A549 (cell line): ENCODE results near the gene NUMB. TPM values are rescaled to one million over a fixed set of nuclear protein-coding genes. Genes with fewer than 3 reads are reported as not detected.

Source experiments
- ATAC-seq, 2 experiments: fragments of 200-7000 bp in 1 of 2; fragments of >200 bp in 1 of 2; cut with Nextera tagmentation in 1 of 2; cut with Tn5 transposase in 1 of 2; 3 replicates each; pipeline versions ENCODE4 v1.8.0 to v1.9.1; 2018 to 2020; ENCODE audit warnings: mild to moderate bottlenecking in 1 of 2, moderate library complexity in 1 of 2
- CTCF ChIA-PET: fragments of 300-600 bp; sonication (Branson Sonifier 250); formaldehyde crosslinking; extraction: SDS; loops from one replicate; lab custom pipeline; 2021; ENCODE audit warnings: antibody characterized with exemption, inconsistent platforms; lab: Yijun Ruan, JAX
- POLR2A ChIA-PET: fragments of 350-600 bp; formaldehyde crosslinking; extraction: SDS; loops from one replicate; lab custom pipeline; 2021; ENCODE audit warnings: antibody characterized with exemption, inconsistent platforms; lab: Yijun Ruan, JAX
- DNase-seq, 2 experiments: peaks; one replicate each; pipeline versions ENCODE4 v3.0.0 to v3.0.0-alpha.2; 2011 to 2016; ENCODE audit warnings: low read depth in 1 of 2, low spot score in 1 of 2
- FAIRE-seq: peaks from 2 replicates; lab custom pipeline; 2011; peaks lifted over from hg19 to GRCh38; lab: Jason Lieb, UNC
- H3K27ac ChIP-seq, 2 experiments: fragments of >200 bp; sonication (Bioruptor Twin); formaldehyde crosslinking; 3 replicates each; pipeline ENCODE4 v1.5.1; 2016 to 2017
- H3K4me1 ChIP-seq: fragments of >200 bp; sonication (Bioruptor Twin); formaldehyde crosslinking; 3 replicates; pipeline ENCODE4 v1.6.1; 2016
- H3K4me2 ChIP-seq: fragments of >200 bp; sonication (Bioruptor Twin); formaldehyde crosslinking; 3 replicates; pipeline ENCODE4 v1.6.1; 2016
- H3K4me3 ChIP-seq: fragments of >200 bp; sonication (Bioruptor Twin); formaldehyde crosslinking; 3 replicates; pipeline ENCODE4 v1.5.1; 2016
- H3K9me3 ChIP-seq: fragments of >200 bp; sonication (Bioruptor Twin); formaldehyde crosslinking; 3 replicates; pipeline ENCODE4 v1.6.1; 2016
- CBX2 ChIP-seq: fragments of 200-600 bp; sonication (generic); IDR thresholded peaks from 2 replicates; pipeline ENCODE4 v1.6.1; 2016; ENCODE audit warnings: low read depth, mild to moderate bottlenecking, borderline replicate concordance
- CEBPB ChIP-seq, 2 experiments: fragments of >200 bp in 1 of 2; sonication (Bioruptor Twin) in 1 of 2; formaldehyde crosslinking in 1 of 2; IDR thresholded peaks; 2 replicates each; pipeline ENCODE4 v1.6.1; 2012 to 2016
- CHD2 ChIP-seq: fragments of 150-350 bp; IDR thresholded peaks from 2 replicates; pipeline ENCODE4 v1.6.1; 2014; ENCODE audit warnings: low read length; ENCODE audit not compliant: partially characterized antibody
- EHF ChIP-seq: fragments of 250-450 bp; sonication (Bioruptor Pico); IDR thresholded peaks from 2 replicates; pipeline ENCODE4 v1.5.0; 2020; ENCODE audit warnings: mild to moderate bottlenecking
- EHMT2 ChIP-seq: fragments of 200-600 bp; sonication (generic); IDR thresholded peaks from 2 replicates; pipeline ENCODE4 v1.6.1; 2016; ENCODE audit warnings: antibody characterized with exemption, low read depth, mild to moderate bottlenecking, moderate library complexity
- FOSB ChIP-seq: fragments of 250-450 bp; sonication (Bioruptor Pico); IDR thresholded peaks from 2 replicates; pipeline ENCODE4 v1.5.0; 2020; ENCODE audit warnings: mild to moderate bottlenecking, moderate library complexity
- HDAC2 ChIP-seq: fragments of 200-600 bp; sonication (generic); IDR thresholded peaks from 2 replicates; pipeline ENCODE4 v1.6.1; 2016
- HEYL ChIP-seq: fragments of 250-450 bp; sonication (Bioruptor Pico); IDR thresholded peaks from 2 replicates; pipeline ENCODE4 v1.8.0; 2021; ENCODE audit warnings: mild to moderate bottlenecking, moderate library complexity
- HOXA7 ChIP-seq: fragments of 250-450 bp; sonication (Bioruptor Pico); IDR thresholded peaks from 2 replicates; pipeline ENCODE4 v1.5.0; 2020; ENCODE audit warnings: mild to moderate bottlenecking, moderate library complexity
- HOXB5 ChIP-seq: fragments of 250-450 bp; sonication (Bioruptor Pico); IDR thresholded peaks from 2 replicates; pipeline ENCODE4 v1.5.0; 2020; ENCODE audit warnings: mild to moderate bottlenecking, moderate library complexity
- JUN ChIP-seq, 2 experiments: fragments of >200 bp; sonication (Bioruptor Twin); formaldehyde crosslinking; IDR thresholded peaks; 2 replicates in 1 of 2; 3 replicates in 1 of 2; pipeline ENCODE4 v1.6.1; 2016 to 2017
- KDM1A ChIP-seq: fragments of 200-600 bp; sonication (generic); IDR thresholded peaks from 2 replicates; pipeline ENCODE4 v1.6.1; 2016; ENCODE audit warnings: low read depth, mild to moderate bottlenecking
- MAFK ChIP-seq: fragments of 450-650 bp; IDR thresholded peaks from 2 replicates; pipeline ENCODE4 v1.6.1; 2014; ENCODE audit not compliant: partially characterized antibody
- MAX ChIP-seq: IDR thresholded peaks from 2 replicates; pipeline ENCODE4 v1.6.1; 2012
- MAZ ChIP-seq: fragments of 150-350 bp; IDR thresholded peaks from 2 replicates; pipeline ENCODE4 v1.6.1; 2014; ENCODE audit warnings: antibody characterized with exemption, low read depth, low read length, borderline replicate concordance
- NFE2L2 ChIP-seq: fragments of 150-350 bp; conservative IDR thresholded peaks from 2 replicates; pipeline ENCODE4 v1.6.1; 2014; ENCODE audit warnings: low read length
- PHF8 ChIP-seq: fragments of 200-600 bp; sonication (generic); IDR thresholded peaks from 2 replicates; pipeline ENCODE4 v1.6.1; 2016; ENCODE audit warnings: low read depth, mild to moderate bottlenecking, antibody characterized with exemption, moderate library complexity, borderline replicate concordance
- RNF2 ChIP-seq: fragments of 200-600 bp; sonication (generic); IDR thresholded peaks from 2 replicates; pipeline ENCODE4 v1.6.1; 2016; ENCODE audit warnings: low read depth, mild to moderate bottlenecking, antibody characterized with exemption, moderate library complexity, borderline replicate concordance
- USF2 ChIP-seq: fragments of 450-650 bp; IDR thresholded peaks from 2 replicates; pipeline ENCODE4 v1.6.1; 2014; ENCODE audit warnings: antibody characterized with exemption
- ZFP36 ChIP-seq: fragments of 450-650 bp; IDR thresholded peaks from 2 replicates; pipeline ENCODE4 v1.6.1; 2014; ENCODE audit warnings: borderline replicate concordance; ENCODE audit not compliant: partially characterized antibody
- WGBS: methylation state at CpG from one replicate; pipeline ENCODE4 v1.1.6; 2017; ENCODE audit errors: missing lambda C conversion rate; 5-methylcytosine and 5-hydroxymethylcytosine counted together
- polyA plus RNA-seq, 4 experiments: library from polyadenylated mRNA; depleted of rRNA in 3 of 4; stranded (reverse); fragments of >200 nt; fragmentation: RNase III in 1 of 4; extraction: RNeasy Plus Mini Kit Qiagen cat#74134 plus additional on column Dnase treatment in 1 of 4; gene quantifications; 2 replicates in 3 of 4; 3 replicates in 1 of 4; pipeline ENCODE4 v1.2.3, GENCODE V29; 2011 to 2017
- TF ChIP-seq, protein P1 (sequence below): fragments of 200-600 bp; sonication (generic); IDR thresholded peaks from 2 replicates; pipeline ENCODE4 v1.6.1; 2016; ENCODE audit warnings: antibody characterized with exemption, mild to moderate bottlenecking, moderate library complexity
- TF ChIP-seq, protein P2 (sequence below): fragments of 250-450 bp; sonication (Bioruptor Pico); IDR thresholded peaks from 2 replicates; pipeline ENCODE4 v1.5.0; 2021; ENCODE audit warnings: mild to moderate bottlenecking, moderate library complexity, borderline replicate concordance

The NUMB gene
- polyA plus RNA-seq, 2 of the 4 experiments (the other 2 are of a cell fraction): 40.8 to 151 TPM

- FAIRE-seq (no peak), ATAC-seq (no peak), DNase-seq (no peak)
- CTCF ChIA-PET: interaction anchor here (0.8 to 5.3 kb wide), 2 partner anchors 11 to 294 kb away, joined by 3 to 26 read pairs; no protein-coding TSS in a partner anchor
- TF ChIP-seq PHF8 (no peak), CBX2 (no peak), HDAC2 (no peak), EHF (CRISPR knock-in tag) (no peak), MAX (no peak), CEBPB (IDR thresholded peaks at IDR 0.05) (no peak), RNF2 (no peak), HOXB5 (CRISPR knock-in tag) (no peak), HEYL (CRISPR knock-in tag) (no peak)
- Histone ChIP-seq H3K4me3 (no peak overlapping the region), H3K27ac (no peak overlapping the region), H3K9me3 (no peaks in the 10 kb centered on the region), H3K4me1 (peaks cover 9% of the 10 kb centered on the region), H3K4me2 (no peak overlapping the region)
- POLR2A ChIA-PET: no interaction called here
- WGBS: 73% methylated on average over 3 of the region's 3 CpGs
Measured at GRCh38 chr14:73243341-73243740, 215.0 kb downstream of the NUMB start.

DNA sequence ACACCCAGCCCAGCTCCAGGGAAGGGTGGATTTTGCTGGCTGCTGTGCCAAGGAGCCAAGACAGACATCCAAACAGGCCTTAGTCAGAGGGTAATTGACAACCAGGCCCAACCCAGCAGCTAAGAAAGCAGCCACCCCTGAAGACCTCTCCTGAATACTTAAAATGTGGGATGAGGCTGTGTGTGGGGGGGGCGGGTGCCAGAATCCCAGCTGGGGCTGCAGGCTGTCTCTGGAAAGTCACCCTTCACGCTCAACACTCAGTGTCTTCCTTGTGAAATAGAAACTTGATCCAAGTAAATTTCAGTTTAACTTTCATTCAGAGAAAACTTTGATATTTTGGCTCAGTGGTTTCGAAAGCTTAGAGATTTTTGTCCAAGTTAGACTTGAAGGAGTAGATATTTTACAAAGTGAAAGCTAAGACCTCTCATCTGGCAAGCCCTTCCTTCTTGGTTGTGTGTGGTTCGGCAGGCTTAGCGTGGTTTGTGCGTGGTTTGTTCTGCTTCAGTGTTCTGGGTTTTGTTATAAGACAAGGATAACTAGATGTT is 215.9 kb downstream of the NUMB start:
- WGBS: 88% methylated on average over 6 of the region's 6 CpGs
- no peak overlapping the region for H3K27ac ChIP-seq
- no peak for DNase-seq
- TF ChIP-seq CEBPB (IDR thresholded peaks at IDR 0.05): no peak
- no peak for TF ChIP-seq USF2
- no peak for TF ChIP-seq ZFP36
- TF ChIP-seq, protein P1, sequence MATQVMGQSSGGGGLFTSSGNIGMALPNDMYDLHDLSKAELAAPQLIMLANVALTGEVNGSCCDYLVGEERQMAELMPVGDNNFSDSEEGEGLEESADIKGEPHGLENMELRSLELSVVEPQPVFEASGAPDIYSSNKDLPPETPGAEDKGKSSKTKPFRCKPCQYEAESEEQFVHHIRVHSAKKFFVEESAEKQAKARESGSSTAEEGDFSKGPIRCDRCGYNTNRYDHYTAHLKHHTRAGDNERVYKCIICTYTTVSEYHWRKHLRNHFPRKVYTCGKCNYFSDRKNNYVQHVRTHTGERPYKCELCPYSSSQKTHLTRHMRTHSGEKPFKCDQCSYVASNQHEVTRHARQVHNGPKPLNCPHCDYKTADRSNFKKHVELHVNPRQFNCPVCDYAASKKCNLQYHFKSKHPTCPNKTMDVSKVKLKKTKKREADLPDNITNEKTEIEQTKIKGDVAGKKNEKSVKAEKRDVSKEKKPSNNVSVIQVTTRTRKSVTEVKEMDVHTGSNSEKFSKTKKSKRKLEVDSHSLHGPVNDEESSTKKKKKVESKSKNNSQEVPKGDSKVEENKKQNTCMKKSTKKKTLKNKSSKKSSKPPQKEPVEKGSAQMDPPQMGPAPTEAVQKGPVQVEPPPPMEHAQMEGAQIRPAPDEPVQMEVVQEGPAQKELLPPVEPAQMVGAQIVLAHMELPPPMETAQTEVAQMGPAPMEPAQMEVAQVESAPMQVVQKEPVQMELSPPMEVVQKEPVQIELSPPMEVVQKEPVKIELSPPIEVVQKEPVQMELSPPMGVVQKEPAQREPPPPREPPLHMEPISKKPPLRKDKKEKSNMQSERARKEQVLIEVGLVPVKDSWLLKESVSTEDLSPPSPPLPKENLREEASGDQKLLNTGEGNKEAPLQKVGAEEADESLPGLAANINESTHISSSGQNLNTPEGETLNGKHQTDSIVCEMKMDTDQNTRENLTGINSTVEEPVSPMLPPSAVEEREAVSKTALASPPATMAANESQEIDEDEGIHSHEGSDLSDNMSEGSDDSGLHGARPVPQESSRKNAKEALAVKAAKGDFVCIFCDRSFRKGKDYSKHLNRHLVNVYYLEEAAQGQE: no peak
- TF ChIP-seq FOSB: no peak
- no peak for FAIRE-seq
- ChIA-PET CTCF (interaction anchor here (0.5 to 5.3 kb wide), 8 partner anchors 10 to 641 kb away, joined by 3 to 26 read pairs (median 3); no protein-coding TSS in a partner anchor), POLR2A (no interaction called here)
- ATAC-seq: no peak
- no peak overlapping the region for H3K4me3 ChIP-seq
- no peaks in the 10 kb centered on the region for H3K9me3 ChIP-seq
- H3K4me1 ChIP-seq: peaks cover 11% of the 10 kb centered on the region
- H3K4me2 ChIP-seq: no peak overlapping the region

DNA sequence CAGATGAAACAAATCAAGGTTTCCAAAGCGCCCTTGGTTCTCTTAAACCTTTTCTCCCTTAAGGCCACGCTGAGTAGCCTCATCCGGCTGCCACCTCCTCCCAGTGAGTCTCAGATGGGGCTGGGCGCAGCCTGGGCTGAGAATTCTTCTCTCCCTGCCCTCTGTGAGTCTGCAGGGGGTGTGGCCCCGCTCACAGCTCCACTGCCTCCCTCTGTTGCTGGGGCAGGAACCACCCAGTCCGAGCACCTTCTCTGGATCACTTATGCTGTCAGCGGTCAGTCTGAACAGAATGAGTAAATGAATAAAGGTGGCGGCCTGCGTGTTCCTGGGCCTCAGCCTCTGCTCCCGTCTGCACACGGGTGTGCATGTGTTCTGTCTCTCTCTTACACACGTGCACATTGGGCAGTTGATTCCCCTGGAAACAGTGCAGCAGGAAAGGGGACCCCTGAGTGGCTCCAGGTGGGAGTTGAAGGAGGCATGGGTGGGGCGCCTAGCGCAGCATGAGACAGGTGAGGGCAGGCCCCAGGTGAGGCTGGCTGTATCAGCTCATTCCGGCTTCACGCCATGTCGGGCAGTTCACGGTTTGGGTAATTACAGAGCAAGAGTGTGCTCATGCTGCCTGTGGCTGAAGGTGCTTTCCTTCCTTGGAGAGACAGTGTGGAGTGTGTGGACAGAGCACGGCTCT is 216.7 kb downstream of the NUMB start:
- Histone ChIP-seq H3K4me3 (no peak overlapping the region), H3K27ac (no peak overlapping the region), H3K9me3 (no peaks in the 10 kb centered on the region), H3K4me1 (peaks cover 14% of the 10 kb centered on the region), H3K4me2 (no peak overlapping the region)
- FAIRE-seq: no peak
- CTCF ChIA-PET: interaction anchor here (0.5 to 5.3 kb wide), 7 partner anchors 10 to 642 kb away, joined by 3 to 26 read pairs (median 3); no protein-coding TSS in a partner anchor
- DNase-seq: no peak
- POLR2A ChIA-PET: no interaction called here
- no peak for ATAC-seq
- 89% methylated on average over 19 of the region's 19 CpGs for WGBS
- no peak for TF ChIP-seq NFE2L2
- no peak for TF ChIP-seq EHMT2
- TF ChIP-seq MAFK: no peak
- no peak for TF ChIP-seq CHD2
- no peak for TF ChIP-seq MAX
- no peak for TF ChIP-seq RNF2
- no peak for TF ChIP-seq JUN (IDR thresholded peaks at IDR 0.05)
- TF ChIP-seq HOXA7 (CRISPR knock-in tag): no peak
- no peak for TF ChIP-seq USF2
- TF ChIP-seq, protein P2, sequence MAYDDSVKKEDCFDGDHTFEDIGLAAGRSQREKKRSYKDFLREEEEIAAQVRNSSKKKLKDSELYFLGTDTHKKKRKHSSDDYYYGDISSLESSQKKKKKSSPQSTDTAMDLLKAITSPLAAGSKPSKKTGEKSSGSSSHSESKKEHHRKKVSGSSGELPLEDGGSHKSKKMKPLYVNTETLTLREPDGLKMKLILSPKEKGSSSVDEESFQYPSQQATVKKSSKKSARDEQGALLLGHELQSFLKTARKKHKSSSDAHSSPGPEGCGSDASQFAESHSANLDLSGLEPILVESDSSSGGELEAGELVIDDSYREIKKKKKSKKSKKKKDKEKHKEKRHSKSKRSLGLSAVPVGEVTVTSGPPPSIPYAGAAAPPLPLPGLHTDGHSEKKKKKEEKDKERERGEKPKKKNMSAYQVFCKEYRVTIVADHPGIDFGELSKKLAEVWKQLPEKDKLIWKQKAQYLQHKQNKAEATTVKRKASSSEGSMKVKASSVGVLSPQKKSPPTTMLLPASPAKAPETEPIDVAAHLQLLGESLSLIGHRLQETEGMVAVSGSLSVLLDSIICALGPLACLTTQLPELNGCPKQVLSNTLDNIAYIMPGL: no peak
- TF ChIP-seq MAZ: no peak
- TF ChIP-seq KDM1A: no peak
